HUES48 (cell line): ENCODE measurements around the gene RPL4.
"Not testable (repeated sequence)": the region's sequence is repeated elsewhere in the genome, so short reads cannot be mapped to it uniquely, and the experiment has no call there.

Source experiments
- H3K27ac ChIP-seq: one replicate; pipeline ENCODE4 v1.7.0; 2013; ENCODE audit warnings: low read depth, low read length, inconsistent platforms
- H3K27me3 ChIP-seq: 2 replicates; pipeline ENCODE4 v1.6.1; 2013; ENCODE audit warnings: mild to moderate bottlenecking, low read length; ENCODE audit not compliant: control insufficient read depth, insufficient read depth
- H3K36me3 ChIP-seq: 2 replicates; pipeline ENCODE4 v1.6.1; 2013; ENCODE audit warnings: low read length; ENCODE audit not compliant: control insufficient read depth, insufficient read depth
- H3K4me1 ChIP-seq: 2 replicates; pipeline ENCODE4 v1.6.1; 2013; ENCODE audit warnings: mild to moderate bottlenecking, low read length; ENCODE audit not compliant: control insufficient read depth, insufficient read depth
- H3K4me3 ChIP-seq: 2 replicates; pipeline ENCODE4 v1.5.1; 2013; ENCODE audit warnings: mild to moderate bottlenecking, low read depth, low read length
- H3K9ac ChIP-seq: 2 replicates; pipeline ENCODE4 v1.6.1; 2013; ENCODE audit warnings: mild to moderate bottlenecking, low read depth, low read length, moderate library complexity
- H3K9me3 ChIP-seq: 2 replicates; pipeline ENCODE4 v1.6.1; 2013; ENCODE audit warnings: low read length; ENCODE audit not compliant: control insufficient read depth, insufficient read depth

RPL4 gene

GRCh38 chr15:66474135-66474534, 30.5 kb downstream of the RPL4 start:
- Histone ChIP-seq H3K9me3 (no peaks in the 10 kb centered on the region), H3K9ac (no peak overlapping the region), H3K4me3 (0 out of 2 replicates have a peak overlapping the region, but pooled peaks have one; percentile 28), H3K27me3 (no peaks in the 10 kb centered on the region), H3K4me1 (peaks cover 70% of the 10 kb centered on the region), H3K36me3 (no peaks in the 10 kb centered on the region), H3K27ac (peak overlapping the region; percentile 87)

GRCh38 chr15:66472176-66472999, 32.3 kb downstream of the RPL4 start:
- no peaks in the 10 kb centered on the region for H3K36me3 ChIP-seq
- H3K27me3 ChIP-seq: no peaks in the 10 kb centered on the region

GRCh38 chr15:66470825-66471224, 33.8 kb downstream of the RPL4 start:
- not testable (repeated sequence) for H3K9me3 ChIP-seq, H3K27me3 ChIP-seq, H3K4me3 ChIP-seq, H3K36me3 ChIP-seq, H3K9ac ChIP-seq
- Histone ChIP-seq H3K27ac (peak overlapping the region; percentile 83), H3K4me1 (peaks cover 56% of the 10 kb centered on the region)

More at GRCh38 chr15:66472176-66472999, 32.3 kb downstream of the RPL4 start:
- Histone ChIP-seq H3K9me3 (no peaks in the 10 kb centered on the region), H3K9ac (no peak overlapping the region), H3K27ac (peak overlapping the region; percentile 87), H3K4me1 (peaks cover 70% of the 10 kb centered on the region), H3K4me3 (no peak overlapping the region)

- H3K9ac ChIP-seq, H3K4me3 ChIP-seq, H3K36me3 ChIP-seq, H3K9me3 ChIP-seq, H3K27me3 ChIP-seq, H3K27ac ChIP-seq: not testable (repeated sequence)
- H3K4me1 ChIP-seq: peaks cover 39% of the 10 kb centered on the region
Observed at GRCh38 chr15:66467162-66468040, 37.3 kb downstream of the RPL4 start.

GRCh38 chr15:66465294-66465693, 39.4 kb downstream of the RPL4 start:
- H3K4me1 ChIP-seq: peaks cover 27% of the 10 kb centered on the region
- not testable (repeated sequence) for H3K27me3 ChIP-seq, H3K27ac ChIP-seq, H3K9ac ChIP-seq, H3K9me3 ChIP-seq, H3K36me3 ChIP-seq, H3K4me3 ChIP-seq

GRCh38 chr15:66462627-66463026, 42.0 kb downstream of the RPL4 start:
- peaks cover 28% of the 10 kb centered on the region for H3K4me1 ChIP-seq
- H3K9me3 ChIP-seq: peaks cover 6% of the 10 kb centered on the region; the same call in 1 of the 2 replicates
- no peaks in the 10 kb centered on the region for H3K27me3 ChIP-seq
- H3K36me3 ChIP-seq: no peaks in the 10 kb centered on the region; the same call in 1 of the 2 replicates
- H3K4me3 ChIP-seq: no peak overlapping the region
- H3K27ac ChIP-seq: peak overlapping the region; percentile 39
- no peak overlapping the region for H3K9ac ChIP-seq

GRCh38 chr15:66461917-66462316, 42.7 kb downstream of the RPL4 start:
- Histone ChIP-seq H3K9me3 (peaks cover 6% of the 10 kb centered on the region; the same call in 1 of the 2 replicates), H3K36me3 (no peaks in the 10 kb centered on the region; the same call in 1 of the 2 replicates), H3K4me1 (peaks cover 32% of the 10 kb centered on the region), H3K4me3 (no peak overlapping the region), H3K27me3 (no peaks in the 10 kb centered on the region), H3K9ac (no peak overlapping the region), H3K27ac (peak overlapping the region; percentile 47)

GRCh38 chr15:66461294-66461693, 43.4 kb downstream of the RPL4 start:
- H3K9ac ChIP-seq, H3K27me3 ChIP-seq, H3K36me3 ChIP-seq, H3K4me3 ChIP-seq, H3K9me3 ChIP-seq: not testable (repeated sequence)
- Histone ChIP-seq H3K27ac (peak overlapping the region; percentile 47), H3K4me1 (peaks cover 32% of the 10 kb centered on the region)

GRCh38 chr15:66459818-66460615, 44.6 kb downstream of the RPL4 start:
- no peak overlapping the region for H3K27ac ChIP-seq
- no peak overlapping the region for H3K4me3 ChIP-seq
- peaks cover 32% of the 10 kb centered on the region for H3K4me1 ChIP-seq

GRCh38 chr15:66456211-66456610, 48.4 kb downstream of the RPL4 start:
- no peaks in the 10 kb centered on the region for H3K9me3 ChIP-seq
- no peaks in the 10 kb centered on the region for H3K27me3 ChIP-seq
- H3K4me1 ChIP-seq: peaks cover 11% of the 10 kb centered on the region; the same call in 1 of the 2 replicates
- H3K4me3 ChIP-seq: no peak overlapping the region
- H3K27ac ChIP-seq: no peak overlapping the region
- H3K9ac ChIP-seq: no peak overlapping the region
- 0 out of 2 replicates have a peak, but pooled peaks cover 3% of the 10 kb centered on the region for H3K36me3 ChIP-seq

More at GRCh38 chr15:66459818-66460615, 44.6 kb downstream of the RPL4 start:
- H3K36me3 ChIP-seq: no peaks in the 10 kb centered on the region
- no peaks in the 10 kb centered on the region for H3K9me3 ChIP-seq
- H3K27me3 ChIP-seq: no peaks in the 10 kb centered on the region
- no peak overlapping the region for H3K9ac ChIP-seq
